Hematopoietic multipotent progenitor cell (in vitro differentiated cells): ENCODE data around the gene SLC22A1. TPM values are rescaled to one million over a fixed set of nuclear protein-coding genes. Genes with fewer than 3 reads are reported as not detected.
"Not testable (repeated sequence)": the region's sequence is repeated elsewhere in the genome, so short reads cannot be mapped to it uniquely, and the experiment has no call there.

Experiments
- DNase-seq, 3 donors: peaks; one replicate each; pipeline ENCODE4 v3.0.0-alpha.2; 2011 to 2015; ENCODE audit warnings: low read depth in 2 of 3, low spot score in 2 of 3
- total RNA-seq: library from RNA; depleted of rRNA; stranded (reverse); fragments of >200 nt; gene quantifications from one replicate; pipeline ENCODE4 v1.2.3, GENCODE V29; 2012

SLC22A1 gene
- total RNA-seq, 1 donor, result under 0.01 TPM

GRCh38 chr6:160093061-160093460, 28.6 kb upstream of the SLC22A1 start:
- no peak for DNase-seq

GRCh38 chr6:160093946-160094345, 27.7 kb upstream of the SLC22A1 start:
- DNase-seq, result no peak

GRCh38 chr6:160095146-160095845, 26.3 kb upstream of the SLC22A1 start:
- no peak for DNase-seq

GRCh38 chr6:160101277-160102205, 20.1 kb upstream of the SLC22A1 start:
- DNase-seq, result peak in 2 of 3 donors; percentile 58 to 85

- no peak for DNase-seq
These were observed 19.2 kb upstream of the SLC22A1 start for GRCh38 chr6:160102399-160102798.

- peak in 2 of 3 donors; percentile 28 to 64 for DNase-seq
These were observed 18.4 kb upstream of the SLC22A1 start for GRCh38 chr6:160102956-160103824.

GRCh38 chr6:160103825-160104100, 17.9 kb upstream of the SLC22A1 start:
- DNase-seq, result no peak

- no peak for DNase-seq
These were observed 16.6 kb upstream of the SLC22A1 start for GRCh38 chr6:160104821-160105517.

- no peak for DNase-seq
These were observed 15.6 kb upstream of the SLC22A1 start for GRCh38 chr6:160106010-160106409.

GRCh38 chr6:160106701-160107100, 14.9 kb upstream of the SLC22A1 start:
- DNase-seq, result no peak

GRCh38 chr6:160108077-160108476, 13.5 kb upstream of the SLC22A1 start:
- no peak for DNase-seq

GRCh38 chr6:160110586-160111123, 11.0 kb upstream of the SLC22A1 start:
- no peak for DNase-seq

GRCh38 chr6:160111806-160112205, 9.8 kb upstream of the SLC22A1 start:
- DNase-seq, result no peak

GRCh38 chr6:160112628-160113299, 8.9 kb upstream of the SLC22A1 start:
- DNase-seq, result no peak

GRCh38 chr6:160114536-160114935, 7.1 kb upstream of the SLC22A1 start:
- not testable (repeated sequence) for DNase-seq

GRCh38 chr6:160115421-160115820, 6.2 kb upstream of the SLC22A1 start:
- no peak for DNase-seq

GRCh38 chr6:160116411-160116810, 5.2 kb upstream of the SLC22A1 start:
- DNase-seq, result no peak

- no peak for DNase-seq
These were observed 4.5 kb upstream of the SLC22A1 start for GRCh38 chr6:160117137-160117536.

- DNase-seq, result no peak
These were observed 2.9 kb upstream of the SLC22A1 start for GRCh38 chr6:160118620-160119229.
